Astrocyte (in vitro differentiated cells and primary cell): Measurements from ENCODE around the gene RTEL1.

ENCODE experiments used
- EZH2 ChIP-seq: IDR thresholded peaks from 2 replicates; pipeline ENCODE4 v1.6.1; 2012; ENCODE audit warnings: mild to moderate bottlenecking, low read length, inconsistent platforms; ENCODE audit not compliant: insufficient read depth
- TF ChIP-seq, protein P1 (sequence below): IDR thresholded peaks from 2 replicates; pipeline ENCODE4 v1.5.1; 2011; ENCODE audit warnings: low read depth, mild to moderate bottlenecking, inconsistent platforms, low read length, moderate library complexity; ENCODE audit not compliant: insufficient read depth

GRCh38 chr20:63633732-63634131, 24.4 kb upstream of the RTEL1 start:
- TF ChIP-seq, protein P1, sequence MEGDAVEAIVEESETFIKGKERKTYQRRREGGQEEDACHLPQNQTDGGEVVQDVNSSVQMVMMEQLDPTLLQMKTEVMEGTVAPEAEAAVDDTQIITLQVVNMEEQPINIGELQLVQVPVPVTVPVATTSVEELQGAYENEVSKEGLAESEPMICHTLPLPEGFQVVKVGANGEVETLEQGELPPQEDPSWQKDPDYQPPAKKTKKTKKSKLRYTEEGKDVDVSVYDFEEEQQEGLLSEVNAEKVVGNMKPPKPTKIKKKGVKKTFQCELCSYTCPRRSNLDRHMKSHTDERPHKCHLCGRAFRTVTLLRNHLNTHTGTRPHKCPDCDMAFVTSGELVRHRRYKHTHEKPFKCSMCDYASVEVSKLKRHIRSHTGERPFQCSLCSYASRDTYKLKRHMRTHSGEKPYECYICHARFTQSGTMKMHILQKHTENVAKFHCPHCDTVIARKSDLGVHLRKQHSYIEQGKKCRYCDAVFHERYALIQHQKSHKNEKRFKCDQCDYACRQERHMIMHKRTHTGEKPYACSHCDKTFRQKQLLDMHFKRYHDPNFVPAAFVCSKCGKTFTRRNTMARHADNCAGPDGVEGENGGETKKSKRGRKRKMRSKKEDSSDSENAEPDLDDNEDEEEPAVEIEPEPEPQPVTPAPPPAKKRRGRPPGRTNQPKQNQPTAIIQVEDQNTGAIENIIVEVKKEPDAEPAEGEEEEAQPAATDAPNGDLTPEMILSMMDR = no peak
- no peak for TF ChIP-seq EZH2
